HepG2 (cell line): ENCODE results near the gene CAPN10. TPM values are rescaled to one million over a fixed set of nuclear protein-coding genes. Genes with fewer than 3 reads are reported as not detected.

ENCODE experiments used
- ATF7 ChIP-seq, 2 experiments: fragments of 450-650 bp in 1 of 2; sonication (generic) in 1 of 2; formaldehyde crosslinking in 1 of 2; IDR thresholded peaks; 2 replicates each; pipeline versions ENCODE4 v1.4.0 to v1.6.1; 2016 to 2020; ENCODE audit warnings: antibody characterized with exemption in 1 of 2, mild to moderate bottlenecking in 1 of 2, missing genetic modification reagents in 1 of 2
- CBX1 ChIP-seq: IDR thresholded peaks from one replicate; pipeline ENCODE4 v1.6.1; 2016; ENCODE audit warnings: antibody characterized with exemption, low read depth
- CCDC6 ChIP-seq: sonication (generic); formaldehyde crosslinking; IDR thresholded peaks from 2 replicates; pipeline ENCODE4 v1.8.1; 2022; ENCODE audit warnings: mild to moderate bottlenecking, missing genetic modification reagents, moderate library complexity
- FOXK2 ChIP-seq: fragments of 450-650 bp; IDR thresholded peaks from 2 replicates; pipeline ENCODE4 v1.6.1; 2016
- HOXA7 ChIP-seq: sonication (generic); formaldehyde crosslinking; IDR thresholded peaks from 2 replicates; pipeline ENCODE4 v1.8.1; 2022; ENCODE audit warnings: mild to moderate bottlenecking, missing genetic modification reagents, moderate library complexity
- MTA3 ChIP-seq: sonication (generic); formaldehyde crosslinking; IDR thresholded peaks from 2 replicates; pipeline ENCODE4 v1.4.0; 2020; ENCODE audit warnings: missing genetic modification reagents
- NR1H2 ChIP-seq: sonication (generic); formaldehyde crosslinking; IDR thresholded peaks from 2 replicates; pipeline ENCODE4 v1.8.1; 2022; ENCODE audit warnings: low read depth, missing genetic modification reagents, borderline replicate concordance
- SAP130 ChIP-seq: IDR thresholded peaks from 2 replicates; pipeline ENCODE4 v1.6.1; 2016; ENCODE audit warnings: low read depth
- SOX5 ChIP-seq: IDR thresholded peaks from 2 replicates; pipeline ENCODE4 v1.6.1; 2016; ENCODE audit warnings: borderline replicate concordance
- TAF1 ChIP-seq: sonication (generic); formaldehyde crosslinking; IDR thresholded peaks from 2 replicates; pipeline ENCODE4 v1.4.0; 2020; ENCODE audit warnings: missing genetic modification reagents
- ZNF280B ChIP-seq: sonication (generic); formaldehyde crosslinking; IDR thresholded peaks from 2 replicates; pipeline ENCODE4 v1.5.0; 2020; ENCODE audit warnings: missing genetic modification reagents, mild to moderate bottlenecking, borderline replicate concordance
- ZNF280D ChIP-seq: sonication (generic); formaldehyde crosslinking; IDR thresholded peaks from 2 replicates; pipeline ENCODE4 v1.5.1; 2020; ENCODE audit warnings: mild to moderate bottlenecking, missing genetic modification reagents
- ZNF3 ChIP-seq: IDR thresholded peaks from 2 replicates; pipeline ENCODE4 v1.7.0; 2017; ENCODE audit warnings: inconsistent platforms
- ZNF513 ChIP-seq: sonication (generic); formaldehyde crosslinking; conservative IDR thresholded peaks from 2 replicates; pipeline ENCODE4 v1.5.0; 2020; ENCODE audit warnings: missing genetic modification reagents
- ZNF549 ChIP-seq: sonication (generic); formaldehyde crosslinking; IDR thresholded peaks from 2 replicates; pipeline ENCODE4 v1.5.0; 2020; ENCODE audit warnings: missing genetic modification reagents
- ZNF788 ChIP-seq: sonication (generic); formaldehyde crosslinking; IDR thresholded peaks from 2 replicates; pipeline ENCODE4 v1.5.0; 2020; ENCODE audit warnings: mild to moderate bottlenecking, missing genetic modification reagents, borderline replicate concordance
- ZNF83 ChIP-seq: sonication (generic); formaldehyde crosslinking; IDR thresholded peaks from 2 replicates; pipeline ENCODE4 v1.4.0; 2020; ENCODE audit warnings: missing genetic modification reagents, mild to moderate bottlenecking, borderline replicate concordance
- polyA plus RNA-seq, 8 experiments: library from polyadenylated mRNA; depleted of rRNA in 3 of 8; stranded (reverse) in 7 of 8; unstranded in 1 of 8; fragments of >200 nt; fragmentation: Illumina TruSeq in 4 of 8; extraction: Trizol in 4 of 8; gene quantifications; 2 replicates each; pipeline versions ENCODE4 v1.2.1 to v1.2.3, GENCODE V29; 2011 to 2016; ENCODE audit warnings: low read depth in 4 of 8, missing spikeins in 1 of 8, mixed read lengths in 1 of 8; ENCODE audit not compliant: insufficient read depth in 1 of 8
- total RNA-seq, 5 experiments: library from RNA; depleted of rRNA; stranded (reverse); fragments of >200 nt; fragmentation: Illumina TruSeq; extraction: Trizol; gene quantifications; 2 replicates each; pipeline ENCODE4 v1.2.3, GENCODE V29; 2016; ENCODE audit warnings: low read depth in 1 of 5

Gene CAPN10
- total and polyA plus RNA-seq, 2 of the 13 experiments (the other 11 are each of a cell fraction or from before 2014, with no cell fraction given), result 27.6 to 32.4 TPM

DNA sequence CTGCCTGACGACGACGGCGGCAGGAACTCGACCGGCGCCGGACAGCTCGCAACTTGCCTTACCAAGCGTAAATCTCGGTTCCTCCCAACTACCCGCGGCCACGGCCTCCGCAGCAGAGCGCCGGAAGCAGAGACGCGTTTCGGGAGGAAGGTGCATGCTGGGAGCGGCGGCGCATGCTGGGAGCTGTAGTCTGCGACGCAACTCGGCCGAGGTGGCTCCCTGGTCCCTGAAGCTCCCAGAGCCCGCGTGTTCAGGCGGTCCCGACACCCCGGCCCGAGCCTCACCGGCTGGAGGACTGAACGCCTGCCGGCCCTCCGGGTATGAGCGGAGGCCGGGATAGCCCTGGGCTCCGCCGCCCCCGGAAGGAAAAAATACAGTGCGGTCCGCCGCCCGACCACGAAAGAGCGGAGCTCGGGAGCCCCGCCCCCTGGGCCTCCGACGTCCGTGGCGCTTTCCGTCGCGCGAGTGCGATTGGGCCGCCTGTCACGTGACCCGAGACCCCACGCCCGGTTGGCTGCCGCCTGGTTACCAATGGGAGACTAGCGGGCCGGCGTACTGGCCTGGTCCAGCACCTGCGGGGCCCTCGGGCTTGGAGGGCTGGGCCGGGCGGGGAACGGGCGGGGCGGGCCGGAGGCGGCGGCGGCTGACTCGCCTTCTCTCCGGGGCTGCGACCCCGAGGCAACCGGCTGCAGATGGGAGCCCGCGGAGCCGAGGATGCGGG lies at the start of gene CAPN10 (continued):
- TF ChIP-seq CCDC6 (CRISPR knock-in tag) (peak; percentile 11; the same call in 1 of the 2 replicates), ZNF280D (CRISPR knock-in tag) (peak; percentile 52; the same call in 1 of the 2 replicates), MTA3 (no peak), CBX1 (peak; percentile 12), NR1H2 (CRISPR knock-in tag) (no peak), HOXA7 (CRISPR knock-in tag) (0 out of 2 replicates have a peak, but pooled peaks have one; percentile 76), ATF7 (IDR thresholded peaks at IDR 0.05) (no peak), ATF7 (CRISPR knock-in tag; IDR thresholded peaks at IDR 0.05) (no peak), ZNF3 (CRISPR knock-in tag) (no peak), TAF1 (CRISPR knock-in tag) (peak; percentile 90), ZNF549 (no peak), FOXK2 (no peak), ZNF788 (CRISPR knock-in tag) (no peak; the same call in 1 of the 2 replicates), ZNF83 (peak; percentile 85; the same call in 1 of the 2 replicates), ZNF280B (CRISPR knock-in tag) (no peak; the same call in 1 of the 2 replicates), SOX5 (CRISPR knock-in tag) (peak; percentile 34), SAP130 (CRISPR knock-in tag) (peak; percentile 96), ZNF513 (CRISPR knock-in tag) (peak; percentile 99)
